OCI-LY1 (cell line): Measurements from ENCODE around the gene ITPRIPL2.

Experiments
- CTCF ChIP-seq: fragments of 200-600 bp; sonication (generic), shearing (Covaris generic); IDR thresholded peaks from 2 replicates; pipeline ENCODE4 v1.5.1; 2017; ENCODE audit warnings: mild to moderate bottlenecking, antibody characterized with exemption, low read length, moderate library complexity, mixed read lengths
- EZH2 ChIP-seq: fragments of 200-600 bp; sonication (generic), shearing (Covaris generic); IDR thresholded peaks from 2 replicates; pipeline ENCODE4 v1.8.0; 2017; ENCODE audit warnings: borderline replicate concordance, mixed run types, mild to moderate bottlenecking, antibody characterized with exemption, low read length, moderate library complexity, mixed read lengths

DNA sequence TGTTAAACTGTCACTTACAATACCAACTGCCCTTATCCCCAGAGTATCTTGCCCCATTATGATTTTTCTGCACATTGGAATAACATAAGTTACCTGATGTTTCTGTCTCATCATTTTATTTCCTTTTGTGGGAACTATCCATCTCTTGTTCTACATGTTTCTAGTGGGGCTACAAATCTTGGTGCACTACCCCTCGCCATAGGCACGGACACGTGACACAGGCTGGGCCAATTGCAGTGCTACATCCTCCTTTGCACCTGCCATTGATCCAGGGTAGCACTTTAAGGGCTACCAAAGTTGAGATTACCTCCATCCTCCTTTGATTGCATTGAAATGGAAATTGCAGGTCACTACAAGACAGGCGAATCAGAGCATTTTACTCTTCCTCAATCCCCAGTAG, 40.1 kb downstream of the ITPRIPL2 start:
- TF ChIP-seq CTCF: no peak
- TF ChIP-seq EZH2: no peak
